ENCODE data around the gene FOXN3.
"Not testable (repeated sequence)": the region's sequence is repeated elsewhere in the genome, so short reads cannot be mapped to it uniquely, and the experiment has no call there.

FOXN3 gene

GRCh38 chr14:89294872-89295271 is 122.2 kb downstream of the FOXN3 start:
- ChIA-PET CTCF (interaction anchor here (0.6 kb wide), 1 partner anchor 197 kb away, joined by 5 read pairs; no protein-coding TSS in a partner anchor), POLR2A (ENCODE audit: low non-redundant PET) (no interaction called here)
- DNase-seq (ENCODE audit: low spot score), result no peak
- H3K27ac ChIP-seq, result no peak overlapping the region
- TF ChIP-seq CTCF (conservative IDR thresholded peaks at IDR 0.05; ENCODE audit: low read depth), result no peak

GRCh38 chr14:89294469-89294868 is 122.6 kb downstream of the FOXN3 start:
- DNase-seq (ENCODE audit: low spot score); POLR2A ChIA-PET (ENCODE audit: low non-redundant PET); H3K27ac ChIP-seq; CTCF ChIA-PET: not testable (repeated sequence)

- no peak for TF ChIP-seq CTCF (conservative IDR thresholded peaks at IDR 0.05; ENCODE audit: low read depth)
- ChIA-PET POLR2A (ENCODE audit: low non-redundant PET) (no interaction called here), CTCF (interaction anchor here (0.5 kb wide), 1 partner anchor 126 kb away, joined by 3 read pairs; no protein-coding TSS in a partner anchor)
- no peak overlapping the region for H3K27ac ChIP-seq
- no peak for DNase-seq (ENCODE audit: low spot score)
These were observed 123.0 kb downstream of the FOXN3 start for GRCh38 chr14:89294060-89294459.

GRCh38 chr14:89293314-89293916 is 123.6 kb downstream of the FOXN3 start:
- no peak for TF ChIP-seq CTCF (conservative IDR thresholded peaks at IDR 0.05; ENCODE audit: low read depth)
- H3K27ac ChIP-seq, result no peak overlapping the region
- ChIA-PET CTCF (interaction anchor here (0.5 kb wide), 1 partner anchor 125 kb away, joined by 3 read pairs; no protein-coding TSS in a partner anchor), POLR2A (ENCODE audit: low non-redundant PET) (no interaction called here)
- no peak for DNase-seq (ENCODE audit: low spot score)

- no peak for TF ChIP-seq CTCF (conservative IDR thresholded peaks at IDR 0.05; ENCODE audit: low read depth)
- POLR2A ChIA-PET (ENCODE audit: low non-redundant PET), result no interaction called here
- no peak overlapping the region for H3K27ac ChIP-seq
- no peak for DNase-seq (ENCODE audit: low spot score)
- CTCF ChIA-PET, result no interaction called here
These were observed 124.3 kb downstream of the FOXN3 start for GRCh38 chr14:89292579-89293313.

GRCh38 chr14:89291351-89291940 is 125.6 kb downstream of the FOXN3 start:
- TF ChIP-seq CTCF (conservative IDR thresholded peaks at IDR 0.05; ENCODE audit: low read depth), result no peak
- no peak for DNase-seq (ENCODE audit: low spot score)
- POLR2A ChIA-PET (ENCODE audit: low non-redundant PET), result no interaction called here
- CTCF ChIA-PET, result interaction anchor here (0.7 kb wide), 1 partner anchor 327 kb away, joined by 3 read pairs; no protein-coding TSS in a partner anchor
- no peak overlapping the region for H3K27ac ChIP-seq

- no peak for DNase-seq (ENCODE audit: low spot score)
- POLR2A ChIA-PET (ENCODE audit: low non-redundant PET), result no interaction called here
- CTCF ChIA-PET, result interaction anchor here (0.7 kb wide), 1 partner anchor 328 kb away, joined by 3 read pairs; no protein-coding TSS in a partner anchor
- H3K27ac ChIP-seq, result no peak overlapping the region
- no peak for TF ChIP-seq CTCF (conservative IDR thresholded peaks at IDR 0.05; ENCODE audit: low read depth)
These were observed 126.2 kb downstream of the FOXN3 start for GRCh38 chr14:89290813-89291212.
